ENCODE results near the gene RAB15.

GRCh38 chr14:64920465-64920864, 51.7 kb downstream of the RAB15 start:
- TF ChIP-seq CTCF (IDR thresholded peaks at IDR 0.05) = no peak
- no peak for TF ChIP-seq POLR2A (IDR thresholded peaks at IDR 0.05)
